IMR-90 (cell line): ENCODE results near the gene MYO3B. TPM values are rescaled to one million over a fixed set of nuclear protein-coding genes. Genes with fewer than 3 reads are reported as not detected.
A peak's percentile ranks its signal among the peaks of the same experiment; 100 is the strongest.

Source experiments
- ATAC-seq: fragments of 200-7000 bp; cut with Tn5 transposase; 2 replicates; pipeline ENCODE4 v1.9.1; 2020; ENCODE audit warnings: low read depth, mild to moderate bottlenecking, moderate library complexity
- BruUV-seq: library from RNA; stranded (reverse); fragments of 400-500 nt; replicated peaks from 2 replicates; lab custom pipeline; 2021; lab: Mats Ljungman, UMichigan
- CTCF ChIA-PET: fragments of 300-600 bp; formaldehyde crosslinking; extraction: SDS; loops from one replicate; lab custom pipeline; 2021; ENCODE audit warnings: antibody characterized with exemption; lab: Yijun Ruan, JAX
- POLR2A ChIA-PET: fragments of 300-600 bp; sonication (Branson Sonifier 250); formaldehyde crosslinking; loops from one replicate; lab custom pipeline; 2022; ENCODE audit warnings: antibody characterized with exemption; ENCODE audit not compliant: unreplicated experiment; lab: Charles Lee
- DNase-seq: peaks from one replicate; pipeline ENCODE4 v3.0.0; 2013
- H2AFZ ChIP-seq: replicated peaks from 2 replicates; pipeline ENCODE3; 2013; ENCODE audit warnings: low read length, mild to moderate bottlenecking; ENCODE audit not compliant: poor library complexity
- H2AK5ac ChIP-seq: 2 replicates; pipeline ENCODE4 v1.6.1; 2013; ENCODE audit warnings: low read depth, low read length, inconsistent platforms
- H2AK9ac ChIP-seq: replicated peaks from 2 replicates; pipeline ENCODE3; 2013; ENCODE audit warnings: mild to moderate bottlenecking, low read depth, low read length, moderate library complexity; ENCODE audit not compliant: poor library complexity
- H2BK120ac ChIP-seq: 2 replicates; pipeline ENCODE4 v1.6.1; 2013; ENCODE audit warnings: low read depth, low read length, inconsistent platforms
- H2BK15ac ChIP-seq: 3 replicates; pipeline ENCODE4 v1.6.1; 2013; ENCODE audit warnings: low read depth, low read length, inconsistent platforms
- H2BK20ac ChIP-seq: 2 replicates; pipeline ENCODE4 v1.6.1; 2013; ENCODE audit warnings: low read depth, mild to moderate bottlenecking, inconsistent platforms, low read length, moderate library complexity
- H2BK5ac ChIP-seq: 2 replicates; pipeline ENCODE4 v1.6.1; 2013; ENCODE audit warnings: mild to moderate bottlenecking, low read depth, low read length, inconsistent platforms; ENCODE audit not compliant: poor library complexity, severe bottlenecking
- H3K14ac ChIP-seq: replicated peaks from 2 replicates; pipeline ENCODE4 v1.6.1; 2013; ENCODE audit warnings: low read depth, low read length, inconsistent platforms
- H3K18ac ChIP-seq: 2 replicates; pipeline ENCODE4 v1.6.1; 2013; ENCODE audit warnings: low read depth, low read length, control low read depth
- H3K23ac ChIP-seq: 2 replicates; pipeline ENCODE4 v1.6.1; 2013; ENCODE audit warnings: low read depth, low read length, inconsistent platforms
- H3K27ac ChIP-seq: 2 replicates; pipeline ENCODE4 v1.5.1; 2013; ENCODE audit warnings: mild to moderate bottlenecking, control low read depth, low read length; ENCODE audit not compliant: insufficient read depth
- H3K27me3 ChIP-seq: 2 replicates; pipeline ENCODE4 v1.6.1; 2013; ENCODE audit warnings: low read length; ENCODE audit not compliant: control insufficient read depth, insufficient read depth
- H3K36me3 ChIP-seq: 2 replicates; pipeline ENCODE4 v1.6.1; 2013; ENCODE audit warnings: low read length, mixed read lengths; ENCODE audit not compliant: control insufficient read depth, insufficient read depth
- H3K4ac ChIP-seq: 2 replicates; pipeline ENCODE4 v1.6.1; 2013; ENCODE audit warnings: low read depth, low read length, inconsistent platforms
- H3K4me1 ChIP-seq: 2 replicates; pipeline ENCODE4 v1.6.1; 2013; ENCODE audit warnings: low read length, mixed read lengths; ENCODE audit not compliant: control insufficient read depth, insufficient read depth
- H3K4me2 ChIP-seq: 2 replicates; pipeline ENCODE4 v1.6.1; 2013; ENCODE audit warnings: low read depth, mild to moderate bottlenecking, control low read depth, low read length, moderate library complexity
- H3K4me3 ChIP-seq: 2 replicates; pipeline ENCODE4 v1.5.1; 2013; ENCODE audit warnings: low read depth, mild to moderate bottlenecking, control low read depth, low read length, moderate library complexity; ENCODE audit not compliant: insufficient read depth
- H3K56ac ChIP-seq: 2 replicates; pipeline ENCODE4 v1.6.1; 2013; ENCODE audit warnings: low read length, inconsistent platforms; ENCODE audit not compliant: insufficient read depth; ENCODE audit errors: extremely low read depth
- H3K79me1 ChIP-seq, 2 experiments: 2 replicates each; pipeline ENCODE4 v1.6.1; 2013; ENCODE audit warnings: low read length in 2 of 2, inconsistent platforms in 1 of 2, low read depth in 1 of 2
- H3K9ac ChIP-seq: 2 replicates; pipeline ENCODE4 v1.6.1; 2013; ENCODE audit warnings: low read depth, low read length, control low read depth
- H3K9me1 ChIP-seq: 2 replicates; pipeline ENCODE4 v1.6.1; 2013; ENCODE audit warnings: low read length, inconsistent platforms; ENCODE audit not compliant: insufficient read depth
- H3K9me3 ChIP-seq: 2 replicates; pipeline ENCODE4 v1.6.1; 2013; ENCODE audit warnings: low read length; ENCODE audit not compliant: control insufficient read depth, insufficient read depth
- H4K20me1 ChIP-seq: 2 replicates; pipeline ENCODE4 v1.6.1; 2013; ENCODE audit warnings: low read length, inconsistent platforms; ENCODE audit not compliant: insufficient read depth
- H4K5ac ChIP-seq: 2 replicates; pipeline ENCODE4 v1.6.1; 2013; ENCODE audit warnings: mild to moderate bottlenecking, low read depth, low read length, control low read depth
- H4K8ac ChIP-seq, 2 experiments: 2 replicates each; pipeline ENCODE4 v1.6.1; 2013; ENCODE audit warnings: low read depth in 2 of 2, low read length in 2 of 2, control low read depth in 1 of 2, inconsistent platforms in 1 of 2
- H4K91ac ChIP-seq: 2 replicates; pipeline ENCODE4 v1.6.1; 2013; ENCODE audit warnings: low read depth, low read length, inconsistent platforms; ENCODE audit not compliant: insufficient read depth
- MAFK ChIP-seq: IDR thresholded peaks from 2 replicates; pipeline ENCODE4 v1.6.1; 2012; ENCODE audit warnings: low read depth, low read length, improper control_type of control experiment
- WGBS, 2 experiments: methylation state at CpG; one replicate each; pipeline versions ENCODE4 v1.1.5 to v1.1.7; 2013; ENCODE audit warnings: missing lambda C conversion rate in 2 of 2; ENCODE audit not compliant: insufficient read length in 1 of 2; ENCODE audit errors: extremely low coverage in 2 of 2; 5-methylcytosine and 5-hydroxymethylcytosine counted together
- dilution Hi-C: fragments of 300-500 bp; cut with HindIII; formaldehyde crosslinking; loops from one replicate; pipeline ENCODE4 v1.14.3; 2018; ENCODE audit warnings: low sequenced_read_pairs; ENCODE audit not compliant: unreplicated experiment
- in situ Hi-C: fragments of 300-500 bp; cut with MboI; formaldehyde crosslinking; loops from 3 replicates; pipeline ENCODE4 v1.14.3; 2019; ENCODE audit warnings: low sequenced_read_pairs, inconsistent platforms, mixed read lengths
- intact Hi-C: fragments of 100-400 bp; cut with micrococcal nuclease; formaldehyde crosslinking; loops from 2 replicates; pipeline ENCODE4 v1.10.0; 2022
- polyA plus RNA-seq, 3 experiments: library from polyadenylated mRNA; depleted of rRNA; stranded (reverse); fragments of >200 nt; gene quantifications; 2 replicates each; pipeline ENCODE4 v1.2.3, GENCODE V29; 2012; ENCODE audit warnings: low replicate concordance in 1 of 3
- total RNA-seq: library from RNA; depleted of rRNA; stranded (reverse); fragments of >200 nt; gene quantifications from 2 replicates; pipeline ENCODE4 v1.2.3, GENCODE V29; 2012
- TF ChIP-seq, protein P1 (sequence below): conservative IDR thresholded peaks from 2 replicates; pipeline ENCODE4 v1.5.1; 2012; ENCODE audit warnings: mild to moderate bottlenecking, low read depth, low read length, improper control_type of control experiment
- TF ChIP-seq, protein P2 (sequence below): fragments of 150-350 bp; IDR thresholded peaks from 2 replicates; pipeline ENCODE4 v1.6.1; 2016; ENCODE audit warnings: low read depth, mild to moderate bottlenecking, low read length, moderate library complexity, borderline replicate concordance

Gene MYO3B
- total and polyA plus RNA-seq, 2 of the 4 experiments (the other 2 are of a cell fraction): 0.02 TPM; not detected in 1

DNA sequence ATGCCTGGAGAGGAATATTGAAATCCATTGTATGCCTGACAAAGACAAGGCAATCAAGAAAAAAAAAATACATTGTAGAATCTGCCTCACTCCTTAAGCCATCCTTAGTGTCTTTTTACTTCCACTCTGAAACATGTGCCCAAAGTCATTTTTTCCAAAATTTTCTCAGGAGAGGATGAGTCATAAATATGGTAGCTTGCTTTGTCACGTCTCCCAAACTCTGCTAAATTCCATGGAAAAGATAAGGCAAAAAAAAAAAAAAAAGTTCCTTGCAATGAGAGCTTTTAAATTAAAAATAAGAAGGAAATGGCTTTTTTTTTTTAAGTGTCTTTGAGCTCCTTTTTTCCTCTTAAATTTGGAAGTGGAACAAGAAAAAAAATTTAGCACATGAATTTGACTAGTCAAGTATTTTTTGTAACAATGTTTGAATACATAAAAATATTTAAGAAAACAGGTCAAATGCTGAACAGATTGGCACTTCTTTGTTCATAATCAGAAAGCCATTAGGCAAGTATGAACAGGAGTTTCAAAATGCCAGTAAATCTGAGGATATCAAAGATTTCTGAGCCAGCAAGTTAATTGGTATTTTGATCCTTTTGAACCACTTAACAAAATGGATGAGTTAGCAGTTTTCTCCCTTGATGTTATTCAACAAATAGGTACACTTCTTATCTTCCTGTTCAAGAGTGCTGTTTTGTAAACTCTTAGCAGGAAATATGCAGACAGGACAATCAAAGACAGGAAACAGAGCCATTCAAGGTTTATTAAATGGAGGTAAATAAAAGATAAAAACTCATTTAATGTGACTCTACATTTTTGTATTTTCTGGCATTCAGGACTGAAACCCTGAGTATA is 289.8 kb downstream of the MYO3B start:
- Histone ChIP-seq H3K23ac (no peak overlapping the region), H3K18ac (no peak overlapping the region), H3K4me2 (no peak overlapping the region), H4K91ac (no peak overlapping the region), H3K27ac (no peak overlapping the region), H4K20me1 (no peaks in the 10 kb centered on the region), H3K4me1 (no peaks in the 10 kb centered on the region), H3K79me1 (no peaks in the 10 kb centered on the region), H3K9me3 (0 out of 2 replicates have a peak, but pooled peaks cover 1% of the 10 kb centered on the region), H3K4me3 (no peak overlapping the region), H2BK5ac (no peak overlapping the region), H3K9me1 (no peaks in the 10 kb centered on the region), H2AK5ac (no peak overlapping the region), H2AFZ (no peak overlapping the region), H2AK9ac (no peak overlapping the region), H3K4ac (no peak overlapping the region), H3K56ac (no peak overlapping the region), H4K5ac (no peak overlapping the region), H2BK120ac (no peak overlapping the region), H2BK15ac (no peak overlapping the region), H3K14ac (no peak overlapping the region), H2BK20ac (no peak overlapping the region), H4K8ac (no peak overlapping the region), H3K27me3 (no peaks in the 10 kb centered on the region), H3K36me3 (no peaks in the 10 kb centered on the region), H3K9ac (no peak overlapping the region)
- POLR2A ChIA-PET: interaction anchor here (0.6 kb wide), 1 partner anchor 305 kb away, joined by 11 read pairs; no protein-coding TSS in a partner anchor
- ATAC-seq (no peak), DNase-seq (no peak)
- intact Hi-C loops: no loop called here
- BruUV-seq: no TSS peak
- CTCF ChIA-PET: no interaction called here
- TF ChIP-seq, protein P1, sequence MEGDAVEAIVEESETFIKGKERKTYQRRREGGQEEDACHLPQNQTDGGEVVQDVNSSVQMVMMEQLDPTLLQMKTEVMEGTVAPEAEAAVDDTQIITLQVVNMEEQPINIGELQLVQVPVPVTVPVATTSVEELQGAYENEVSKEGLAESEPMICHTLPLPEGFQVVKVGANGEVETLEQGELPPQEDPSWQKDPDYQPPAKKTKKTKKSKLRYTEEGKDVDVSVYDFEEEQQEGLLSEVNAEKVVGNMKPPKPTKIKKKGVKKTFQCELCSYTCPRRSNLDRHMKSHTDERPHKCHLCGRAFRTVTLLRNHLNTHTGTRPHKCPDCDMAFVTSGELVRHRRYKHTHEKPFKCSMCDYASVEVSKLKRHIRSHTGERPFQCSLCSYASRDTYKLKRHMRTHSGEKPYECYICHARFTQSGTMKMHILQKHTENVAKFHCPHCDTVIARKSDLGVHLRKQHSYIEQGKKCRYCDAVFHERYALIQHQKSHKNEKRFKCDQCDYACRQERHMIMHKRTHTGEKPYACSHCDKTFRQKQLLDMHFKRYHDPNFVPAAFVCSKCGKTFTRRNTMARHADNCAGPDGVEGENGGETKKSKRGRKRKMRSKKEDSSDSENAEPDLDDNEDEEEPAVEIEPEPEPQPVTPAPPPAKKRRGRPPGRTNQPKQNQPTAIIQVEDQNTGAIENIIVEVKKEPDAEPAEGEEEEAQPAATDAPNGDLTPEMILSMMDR: no peak
- TF ChIP-seq, protein P2, sequence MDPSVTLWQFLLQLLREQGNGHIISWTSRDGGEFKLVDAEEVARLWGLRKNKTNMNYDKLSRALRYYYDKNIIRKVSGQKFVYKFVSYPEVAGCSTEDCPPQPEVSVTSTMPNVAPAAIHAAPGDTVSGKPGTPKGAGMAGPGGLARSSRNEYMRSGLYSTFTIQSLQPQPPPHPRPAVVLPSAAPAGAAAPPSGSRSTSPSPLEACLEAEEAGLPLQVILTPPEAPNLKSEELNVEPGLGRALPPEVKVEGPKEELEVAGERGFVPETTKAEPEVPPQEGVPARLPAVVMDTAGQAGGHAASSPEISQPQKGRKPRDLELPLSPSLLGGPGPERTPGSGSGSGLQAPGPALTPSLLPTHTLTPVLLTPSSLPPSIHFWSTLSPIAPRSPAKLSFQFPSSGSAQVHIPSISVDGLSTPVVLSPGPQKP: no peak
- TF ChIP-seq MAFK: peak; percentile 57; the same call in 1 of the 2 replicates
- in situ Hi-C loops: no loop called here
- dilution Hi-C loops: no loop called here
- WGBS, 2 experiments: no CpG with 5 or more reads among the region's 1 CpG
